SK-N-SH treated with all-trans-retinoic acid at 6 μM for 48 hours (cell line): ENCODE results near the gene KIF23.

Experiments
- CREB5 ChIP-seq: fragments of 250-450 bp; sonication (Bioruptor Pico); IDR thresholded peaks from 2 replicates; pipeline ENCODE4 v1.5.1; 2020; ENCODE audit warnings: low read depth, mild to moderate bottlenecking, moderate library complexity
- CSDC2 ChIP-seq: fragments of 250-450 bp; sonication (Bioruptor Pico); IDR thresholded peaks from 2 replicates; pipeline ENCODE4 v1.5.0; 2020; ENCODE audit warnings: mild to moderate bottlenecking, moderate library complexity
- ESRRG ChIP-seq: fragments of 250-450 bp; sonication (Bioruptor Pico); IDR thresholded peaks from 2 replicates; pipeline ENCODE4 v1.6.1; 2021; ENCODE audit warnings: mild to moderate bottlenecking
- ISL1 ChIP-seq: fragments of 250-450 bp; sonication (Bioruptor Pico); IDR thresholded peaks from 2 replicates; pipeline ENCODE4 v2.1.2; 2022; ENCODE audit warnings: mild to moderate bottlenecking, moderate library complexity
- PATZ1 ChIP-seq: fragments of 250-450 bp; sonication (Bioruptor Pico); IDR thresholded peaks from 2 replicates; pipeline ENCODE4 v1.8.0; 2020; ENCODE audit warnings: mild to moderate bottlenecking, moderate library complexity, borderline replicate concordance
- PPARA ChIP-seq: fragments of 250-450 bp; sonication (Bioruptor Pico); IDR thresholded peaks from 2 replicates; pipeline ENCODE4 v1.5.0; 2020; ENCODE audit warnings: mild to moderate bottlenecking, borderline replicate concordance
- SNAI2 ChIP-seq: fragments of 250-450 bp; sonication (Bioruptor Pico); IDR thresholded peaks from 2 replicates; pipeline ENCODE4 v1.5.0; 2020; ENCODE audit warnings: mild to moderate bottlenecking, moderate library complexity
- TCF4 ChIP-seq: fragments of 250-450 bp; sonication (Bioruptor Pico); IDR thresholded peaks from 2 replicates; pipeline ENCODE4 v1.8.0; 2021; ENCODE audit warnings: mild to moderate bottlenecking, moderate library complexity, borderline replicate concordance
- TOX ChIP-seq: fragments of 250-450 bp; sonication (Bioruptor Pico); IDR thresholded peaks from 2 replicates; pipeline ENCODE4 v1.8.0; 2021; ENCODE audit warnings: mild to moderate bottlenecking, moderate library complexity, borderline replicate concordance
- ZFP30 ChIP-seq: fragments of 450-650 bp; formaldehyde crosslinking; IDR thresholded peaks from 2 replicates; pipeline ENCODE4 v1.5.0; 2022; ENCODE audit warnings: mild to moderate bottlenecking, moderate library complexity
- ZNF565 ChIP-seq: fragments of 450-650 bp; formaldehyde crosslinking; conservative IDR thresholded peaks from 2 replicates; pipeline ENCODE4 v1.5.0; 2020; ENCODE audit warnings: low read depth, mild to moderate bottlenecking, moderate library complexity
- ZNF70 ChIP-seq: fragments of 450-650 bp; formaldehyde crosslinking; IDR thresholded peaks from 2 replicates; pipeline ENCODE4 v1.5.0; 2020; ENCODE audit warnings: mild to moderate bottlenecking, moderate library complexity
- ZNF8 ChIP-seq: fragments of 450-650 bp; formaldehyde crosslinking; IDR thresholded peaks from 2 replicates; pipeline ENCODE4 v1.5.0; 2020; ENCODE audit warnings: mild to moderate bottlenecking, moderate library complexity

GRCh38 chr15:69452692-69453521 lies 38.8 kb downstream of the KIF23 start, which contains the start of gene RPLP1:
- TF ChIP-seq ZFP30, result no peak
- no peak for TF ChIP-seq PPARA (CRISPR knock-in tag)
- TF ChIP-seq CSDC2 (CRISPR knock-in tag), result no peak
- TF ChIP-seq PATZ1 (CRISPR knock-in tag), result 0 out of 2 replicates have a peak, but pooled peaks have one; percentile 26
- TF ChIP-seq ZNF70, result no peak
- no peak for TF ChIP-seq TCF4 (CRISPR knock-in tag)
- TF ChIP-seq ISL1 (CRISPR knock-in tag), result no peak
- no peak for TF ChIP-seq ZNF8 (CRISPR knock-in tag)
- no peak for TF ChIP-seq CREB5 (CRISPR knock-in tag)
- TF ChIP-seq TOX, result no peak
- no peak for TF ChIP-seq ZNF565 (CRISPR knock-in tag)
- TF ChIP-seq SNAI2 (CRISPR knock-in tag), result no peak
- no peak for TF ChIP-seq ESRRG (CRISPR knock-in tag)
